HG02981 (cell line): ENCODE results near the gene KCTD19.
"Not testable (repeated sequence)": the region's sequence is repeated elsewhere in the genome, so short reads cannot be mapped to it uniquely, and the experiment has no call there.

ENCODE experiments used
- ATAC-seq: cut with Tn5 transposase; IDR thresholded peaks from one replicate; pipeline ENCODE4 v1.9.1; 2021; ENCODE audit warnings: mild to moderate bottlenecking, moderate library complexity; ENCODE audit not compliant: unreplicated experiment

The KCTD19 gene

DNA sequence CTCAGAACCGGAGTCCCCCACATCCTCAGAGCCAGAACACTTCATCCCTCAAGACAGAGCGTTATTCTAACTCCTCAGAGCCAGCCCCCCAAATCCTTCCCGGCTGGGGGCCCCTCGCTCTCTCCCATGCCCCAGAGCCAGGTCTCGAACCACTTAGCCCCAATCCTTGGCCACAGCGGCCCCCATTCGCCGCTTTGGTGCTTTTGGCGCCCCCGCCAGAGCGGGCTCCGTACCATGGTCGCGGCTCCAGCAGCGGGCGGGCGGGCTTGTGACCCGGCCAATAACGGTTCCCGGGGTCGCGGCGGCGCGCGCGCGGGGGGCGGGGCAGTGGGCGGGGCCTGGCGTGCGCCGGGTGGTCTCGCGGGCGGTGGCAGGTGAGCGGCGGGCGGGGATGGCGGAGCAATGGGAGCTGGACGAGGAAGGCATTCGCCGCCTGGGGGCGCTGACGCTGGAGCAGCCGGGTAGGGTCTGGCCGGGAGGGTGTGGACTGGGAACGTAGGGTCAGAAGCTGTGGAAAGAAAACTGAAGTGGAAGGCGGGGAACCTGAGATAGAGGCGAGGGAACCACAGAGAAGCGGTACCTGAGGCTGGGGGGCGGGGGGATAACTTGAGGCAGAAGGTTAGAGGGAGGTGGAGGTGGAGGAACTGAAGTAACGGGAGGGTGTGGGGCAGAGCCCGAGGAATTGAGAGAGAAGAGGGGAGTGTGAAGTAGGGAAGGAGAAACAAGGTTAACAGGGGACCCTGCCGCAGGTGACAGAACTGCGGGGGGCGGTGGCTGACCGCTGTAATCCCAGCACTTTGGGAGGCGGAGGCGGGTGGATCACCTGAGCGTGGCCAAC is at the start of gene KCTD19, which contains the start of gene LRRC36:
Gene KCTD19 (minus strand): TSS at position 270 of the 838 bp plus-strand sequence. CDS start 34 bp downstream, at position 236.
Gene LRRC36 (plus strand): TSS at position 344 of the 838 bp plus-strand sequence. CDS start 48 bp downstream, at position 392.
- ATAC-seq, result no peak

DNA sequence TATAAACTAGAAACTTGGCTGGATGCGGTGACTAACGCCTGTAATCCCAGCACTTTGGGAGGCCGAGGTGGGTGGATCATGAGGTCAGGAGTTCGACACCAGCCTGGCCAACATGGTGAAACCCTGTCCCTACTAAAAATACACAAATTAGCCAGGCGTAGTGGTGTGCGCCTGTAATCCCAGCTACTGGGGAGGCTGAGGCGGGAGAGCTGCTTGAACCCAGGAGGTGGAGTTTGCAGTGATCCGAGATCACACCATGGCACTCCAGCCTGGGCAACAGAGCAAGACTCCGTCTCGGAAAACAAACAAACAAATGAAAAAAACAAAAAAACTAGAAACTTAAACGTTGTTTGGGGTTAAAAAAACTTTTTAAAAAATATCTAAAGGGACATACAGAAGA is 49.5 kb upstream of the KCTD19 start:
- ATAC-seq, result not testable (repeated sequence)

DNA sequence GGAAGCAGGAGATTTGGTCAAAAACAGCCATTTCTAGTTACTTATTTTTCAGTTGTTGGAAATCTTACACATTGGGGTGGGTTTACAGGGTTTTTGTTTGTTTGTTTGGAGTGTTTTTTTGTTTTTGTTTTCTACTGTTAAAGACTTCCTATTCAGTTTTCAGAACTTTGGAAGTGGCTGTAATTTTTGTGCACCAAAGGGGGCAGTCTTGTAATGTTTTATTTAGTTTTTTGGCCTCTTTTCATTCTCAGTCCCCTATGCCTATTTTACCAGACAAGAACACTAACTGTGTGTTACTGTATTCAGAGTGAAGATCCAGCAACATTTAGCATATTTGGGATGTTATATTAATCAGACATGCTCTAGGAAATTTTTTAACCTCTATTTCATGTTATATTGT is 46.1 kb upstream of the KCTD19 start:
- ATAC-seq, result no peak

DNA sequence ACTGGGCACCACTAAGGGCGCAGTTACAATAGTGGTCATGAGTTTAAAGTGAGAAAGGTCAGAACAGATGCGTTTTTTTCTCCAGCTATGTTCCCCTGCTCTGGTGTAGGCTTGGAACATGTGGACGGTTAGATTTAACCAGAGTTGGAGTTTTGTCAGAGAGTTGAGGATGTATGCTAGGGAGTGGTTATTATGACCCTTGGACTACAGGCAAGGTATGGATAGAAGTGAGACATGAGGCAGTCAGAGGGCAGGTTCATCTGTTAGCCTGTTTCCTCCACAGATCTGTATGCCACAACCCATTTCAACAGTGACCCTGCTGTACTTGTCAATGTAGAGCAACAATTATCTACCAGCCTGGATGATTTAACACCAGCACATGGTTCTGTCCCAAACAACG is 44.1 kb upstream of the KCTD19 start:
- no peak for ATAC-seq

DNA sequence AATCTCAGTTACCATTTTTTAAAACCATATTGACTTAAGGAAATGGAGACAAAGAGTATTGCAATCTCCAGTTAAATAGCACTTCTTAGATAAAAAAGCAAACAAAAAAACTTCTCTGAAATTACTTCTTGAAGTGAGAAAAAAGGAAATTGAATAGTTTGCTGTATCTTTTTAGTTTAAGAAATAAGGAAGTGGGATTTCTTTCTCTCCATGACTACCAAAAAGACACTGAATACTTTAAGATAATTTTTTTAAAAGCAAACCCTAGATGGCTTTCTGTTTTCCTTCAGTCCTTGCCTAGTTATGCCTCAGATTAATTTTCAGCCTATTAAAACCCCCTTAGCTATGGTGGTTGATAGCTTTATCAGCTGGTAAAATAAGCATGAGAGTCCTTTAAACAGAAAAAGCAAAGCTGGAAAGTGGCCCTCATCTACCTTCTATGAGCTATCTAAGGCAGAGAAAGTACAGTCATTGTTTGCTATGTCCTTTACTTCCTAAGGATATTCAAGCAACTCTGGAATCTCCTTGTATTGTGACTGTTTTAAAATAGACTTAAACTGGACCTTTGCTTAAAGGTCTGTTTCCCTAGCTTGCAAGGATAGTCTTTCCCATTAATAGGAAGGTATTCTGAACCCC is 38.2 kb upstream of the KCTD19 start:
- no peak for ATAC-seq

DNA sequence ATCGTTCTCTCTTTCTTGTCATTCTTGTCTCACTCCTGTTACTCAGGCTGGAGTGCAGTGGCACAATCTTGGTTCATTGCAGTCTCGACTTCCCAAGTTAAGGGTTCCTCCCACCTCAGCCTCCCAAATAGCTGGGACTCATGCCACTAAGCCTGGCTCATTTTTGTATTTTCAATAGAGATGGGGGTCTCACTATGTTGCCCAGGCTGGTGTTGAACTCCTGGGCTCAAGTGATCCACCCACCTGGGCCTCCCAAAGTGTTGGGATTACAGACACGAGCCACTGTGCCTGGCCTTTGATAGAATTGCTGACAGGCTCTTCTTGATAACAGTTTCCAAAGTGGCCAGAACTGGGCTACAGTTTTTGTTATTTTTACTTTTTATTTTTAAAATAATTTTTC is 34.5 kb upstream of the KCTD19 start:
- no peak for ATAC-seq

DNA sequence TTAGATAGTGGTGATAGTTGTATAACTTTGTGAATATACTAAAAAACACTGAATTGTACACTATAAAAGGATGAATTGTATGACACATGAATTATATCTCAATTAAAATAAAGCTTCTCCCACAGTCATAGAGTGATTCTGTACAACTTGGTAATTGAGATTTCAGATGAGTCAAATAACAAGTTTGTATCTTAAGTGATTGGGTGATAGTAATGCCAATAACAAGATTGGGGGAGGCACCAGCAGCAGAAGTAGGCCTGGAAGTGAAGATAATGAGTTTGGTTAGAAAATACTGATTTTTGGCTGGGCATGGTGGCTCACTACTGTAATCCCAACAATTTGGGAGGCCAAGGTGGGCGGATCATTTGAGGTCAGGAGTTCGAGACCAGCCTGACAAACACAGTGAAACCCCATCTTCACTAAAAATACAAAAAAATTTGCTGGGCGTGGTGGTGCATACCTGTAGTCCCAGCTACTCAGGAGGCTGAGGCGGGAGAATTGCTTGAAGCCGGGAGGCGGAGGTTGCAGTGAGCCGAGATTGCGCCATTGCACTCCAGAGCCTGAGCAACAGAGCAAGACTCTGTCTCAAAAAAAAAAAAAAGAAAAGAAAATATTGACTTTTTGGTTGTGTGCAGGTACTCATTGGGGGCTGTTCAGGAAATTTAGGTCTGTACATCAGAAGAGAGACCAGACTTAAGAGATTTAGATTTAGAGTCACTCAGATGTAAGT is 33.2 kb upstream of the KCTD19 start:
- ATAC-seq, result not testable (repeated sequence)

DNA sequence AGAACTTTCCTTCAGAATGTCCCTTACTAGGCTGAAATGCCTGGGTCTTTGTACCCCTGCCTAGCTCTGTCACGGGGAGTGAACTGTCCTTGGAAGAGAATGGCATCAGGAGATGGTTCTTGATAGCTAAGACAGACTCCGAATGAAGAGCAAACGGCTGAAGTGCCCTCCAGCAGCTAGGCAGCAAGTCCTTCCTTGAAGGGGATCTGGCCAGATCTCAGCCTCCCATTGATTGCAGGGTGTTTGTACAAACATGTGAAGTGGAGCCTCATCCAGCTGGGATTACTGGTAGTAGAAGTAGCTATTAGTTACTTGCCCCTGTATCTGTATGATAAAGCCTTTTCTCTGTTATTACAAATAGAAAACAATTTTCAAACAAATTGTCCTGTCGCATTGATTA is 31.0 kb upstream of the KCTD19 start:
- ATAC-seq, result no peak

DNA sequence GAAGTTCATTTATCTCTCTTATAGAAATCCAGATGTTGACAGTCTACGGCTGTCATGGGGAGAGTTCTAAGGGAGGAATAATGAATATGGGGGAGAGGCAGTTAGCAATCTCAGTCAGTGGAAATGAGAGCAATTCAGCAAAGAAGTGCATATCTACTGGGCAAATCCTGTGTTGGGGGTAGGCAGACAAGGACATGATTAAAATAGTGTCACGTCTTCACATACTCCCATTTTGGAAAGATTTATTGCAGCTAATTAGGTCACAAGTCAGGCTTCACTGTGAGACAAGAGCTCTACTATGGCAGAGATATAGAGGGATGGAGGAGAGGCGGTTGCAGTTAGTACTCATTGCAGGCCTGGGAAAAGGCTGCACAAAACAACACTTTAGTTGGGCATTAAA is 29.9 kb upstream of the KCTD19 start:
- ATAC-seq, result no peak

DNA sequence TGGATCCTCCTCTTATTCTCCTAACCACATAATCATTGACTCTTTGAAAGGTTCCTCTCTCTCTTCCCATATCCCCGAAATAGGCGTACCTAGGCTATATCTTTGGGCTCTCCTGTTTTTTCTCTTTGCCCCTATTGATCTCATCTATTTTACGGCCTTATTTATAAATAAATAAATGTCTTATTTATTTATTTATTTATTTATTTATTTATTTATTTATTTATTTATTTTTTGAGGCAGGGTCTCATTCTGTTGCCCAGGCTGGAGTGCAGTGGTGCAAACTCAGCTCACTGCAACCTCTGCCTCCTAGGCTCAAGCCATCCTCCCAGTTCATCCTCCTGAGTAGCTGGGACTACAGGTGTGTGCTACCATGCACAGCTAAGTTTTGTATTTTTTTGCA is 25.9 kb upstream of the KCTD19 start:
- ATAC-seq, result not testable (repeated sequence)

DNA sequence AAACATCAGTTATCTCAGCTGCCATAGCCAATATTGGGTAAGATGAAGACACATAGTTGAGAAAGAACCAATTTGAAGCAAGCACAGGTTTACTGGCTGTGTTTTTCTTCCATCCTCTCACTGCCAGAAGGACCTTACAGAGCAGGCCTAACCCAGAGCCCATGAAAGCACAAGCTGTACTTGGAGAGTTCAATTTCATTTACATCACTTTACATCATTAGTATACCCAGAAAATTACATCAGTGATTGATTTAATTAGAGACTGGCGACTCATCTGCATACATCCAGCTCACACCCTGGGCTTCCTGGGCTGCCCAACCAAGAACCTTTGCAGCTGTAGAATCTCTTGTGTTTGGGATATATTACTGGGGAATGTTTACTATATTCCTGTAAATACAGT is 23.8 kb upstream of the KCTD19 start:
- no peak for ATAC-seq

DNA sequence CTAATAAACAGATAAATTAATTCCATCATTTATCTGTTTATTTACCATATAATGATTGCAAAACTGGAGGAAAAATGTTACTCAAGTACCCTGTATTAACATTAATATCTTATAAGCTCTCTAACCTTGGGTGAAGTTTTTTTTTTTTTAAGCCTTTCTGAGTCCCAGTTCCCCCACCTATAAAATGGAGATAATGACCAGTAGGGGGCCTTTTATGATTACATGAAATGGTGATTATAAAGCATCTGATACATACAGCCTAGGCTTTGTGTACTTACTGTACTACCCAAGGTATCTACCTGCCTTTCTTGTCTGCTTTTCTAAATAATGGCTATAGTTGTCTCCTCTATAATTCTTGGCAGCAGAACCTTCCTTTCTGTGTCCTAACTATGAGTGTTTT is 22.6 kb upstream of the KCTD19 start:
- ATAC-seq, result no peak

DNA sequence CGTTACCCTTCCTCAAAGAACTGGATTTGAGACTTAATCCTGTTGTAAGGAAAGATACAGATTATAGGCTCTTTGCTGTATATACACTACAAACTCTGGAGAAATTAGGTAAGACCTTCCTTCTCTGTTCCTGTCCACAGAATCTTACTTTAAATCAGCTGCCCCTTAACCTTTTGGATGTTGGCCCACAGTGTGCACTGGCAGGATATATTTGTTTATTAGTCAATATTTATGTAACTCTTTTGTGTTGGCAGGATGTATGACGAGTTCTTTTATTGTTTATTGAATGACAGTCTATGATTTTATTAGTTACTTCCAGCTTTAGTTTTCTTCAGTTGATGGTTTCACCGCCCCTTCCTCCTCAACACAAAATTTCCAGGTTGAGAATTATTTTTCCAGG is 19.8 kb upstream of the KCTD19 start:
- no peak for ATAC-seq

DNA sequence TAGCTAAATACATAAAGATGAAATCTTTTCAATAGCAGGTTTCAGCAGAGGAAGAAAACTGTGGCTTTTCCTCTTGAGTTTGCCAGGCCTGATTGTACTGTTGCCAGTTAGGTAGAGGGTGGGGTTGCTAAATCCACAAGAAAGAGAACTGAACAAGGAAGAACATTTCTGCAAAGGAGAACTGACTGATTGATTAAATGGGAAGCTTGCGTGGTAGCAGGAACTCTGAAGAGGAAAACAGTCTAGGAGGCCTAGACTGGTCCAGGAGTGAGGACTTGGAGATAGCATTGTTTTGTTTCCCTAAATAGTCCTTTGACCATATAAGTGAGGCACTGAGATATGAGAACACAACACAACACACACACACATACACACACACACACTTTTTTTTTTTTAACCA is 18.9 kb upstream of the KCTD19 start:
- ATAC-seq, result no peak

DNA sequence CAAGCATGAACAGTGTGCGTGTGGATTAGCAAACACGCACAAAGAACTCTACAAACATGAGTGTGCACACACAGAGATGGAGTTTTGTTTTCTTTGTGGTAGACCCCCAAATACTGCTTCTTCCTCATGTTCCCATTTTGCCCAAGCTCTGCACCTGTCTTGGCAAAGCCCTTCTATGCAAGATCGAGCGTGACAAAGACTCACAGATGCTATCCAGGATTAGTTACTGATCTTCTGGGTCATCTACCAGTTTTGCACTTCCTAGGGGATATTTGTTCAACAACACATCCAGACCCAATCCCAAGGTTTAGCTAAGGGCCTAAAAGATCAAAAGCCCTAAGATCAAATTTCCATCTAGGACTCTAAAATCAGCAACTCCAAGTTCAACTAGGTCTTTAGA is 16.1 kb upstream of the KCTD19 start:
- no peak for ATAC-seq

DNA sequence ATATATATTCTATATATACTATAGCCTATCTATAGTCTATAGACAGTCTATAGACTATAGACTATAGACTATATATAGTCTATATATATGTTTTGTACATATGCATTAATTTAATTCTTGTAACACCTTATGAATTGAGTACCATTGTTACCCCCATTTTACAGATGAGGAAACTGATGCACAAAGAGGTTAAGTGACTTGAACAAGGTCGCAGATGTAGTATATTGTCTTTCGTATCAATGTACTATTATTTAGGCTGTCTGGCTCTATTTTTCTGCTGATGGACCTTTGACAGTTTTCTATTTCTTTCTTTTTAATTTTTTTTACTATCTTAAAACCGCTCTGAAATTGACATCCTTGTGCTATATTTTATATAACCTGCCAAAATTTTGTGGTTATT is 14.7 kb upstream of the KCTD19 start:
- ATAC-seq, result no peak

DNA sequence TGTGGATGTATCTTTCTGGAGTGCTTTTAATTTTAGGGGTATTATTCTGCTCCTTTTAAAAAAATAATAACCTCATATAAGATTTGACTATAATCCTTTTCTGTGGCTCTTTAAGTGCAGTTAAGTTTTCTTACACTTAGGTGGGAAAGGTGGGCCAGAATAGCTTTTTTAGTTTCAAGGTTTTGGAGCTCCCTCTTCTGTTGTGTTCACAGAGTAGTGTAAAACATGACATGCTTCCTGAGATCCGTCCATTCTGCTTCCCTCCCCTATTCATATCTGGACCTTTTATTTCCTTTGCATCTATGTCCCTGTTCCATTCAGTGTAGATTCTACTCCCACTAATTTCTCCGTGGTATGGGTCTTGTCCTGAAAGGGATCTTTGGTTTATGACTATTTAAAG is 12.9 kb upstream of the KCTD19 start:
- no peak for ATAC-seq

DNA sequence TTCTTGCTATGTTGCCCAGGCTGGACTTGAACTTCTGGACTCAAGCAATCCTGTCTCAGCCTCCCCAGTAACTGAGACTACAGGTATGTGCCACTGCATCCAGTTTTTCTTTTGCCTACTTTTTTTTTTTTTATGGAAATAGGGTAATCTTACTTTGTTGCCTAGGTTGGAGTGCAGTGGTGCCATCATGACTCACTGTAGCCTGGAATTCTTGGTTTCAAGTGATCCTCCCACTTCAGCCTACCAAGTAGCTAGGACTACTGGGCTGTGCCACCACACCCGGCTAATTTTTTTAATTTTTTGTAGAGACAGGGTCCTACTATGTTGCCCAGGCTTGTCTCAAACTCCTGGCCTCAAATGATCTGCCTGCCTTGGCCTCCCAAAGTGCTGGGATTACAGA is 10.1 kb upstream of the KCTD19 start:
- no peak for ATAC-seq

DNA sequence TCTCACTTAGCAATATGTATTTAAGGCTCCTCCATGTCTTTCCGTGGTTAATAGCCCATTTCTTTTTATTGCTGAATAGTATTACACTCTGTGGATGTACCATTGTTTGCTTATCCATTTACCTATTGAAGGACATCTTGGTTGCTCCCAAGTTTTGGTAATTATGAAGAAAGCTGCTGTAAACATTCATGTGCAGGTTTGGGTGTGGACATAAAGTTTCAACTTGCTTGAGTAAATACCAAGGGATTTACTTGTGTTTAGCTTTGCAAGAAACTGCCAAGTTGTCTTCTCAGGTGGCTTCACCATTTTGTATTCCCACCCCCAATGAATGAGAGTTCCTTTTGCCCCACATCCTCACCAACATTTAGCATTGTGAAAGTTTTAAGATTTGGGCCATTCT is 9.6 kb upstream of the KCTD19 start:
- ATAC-seq, result no peak

DNA sequence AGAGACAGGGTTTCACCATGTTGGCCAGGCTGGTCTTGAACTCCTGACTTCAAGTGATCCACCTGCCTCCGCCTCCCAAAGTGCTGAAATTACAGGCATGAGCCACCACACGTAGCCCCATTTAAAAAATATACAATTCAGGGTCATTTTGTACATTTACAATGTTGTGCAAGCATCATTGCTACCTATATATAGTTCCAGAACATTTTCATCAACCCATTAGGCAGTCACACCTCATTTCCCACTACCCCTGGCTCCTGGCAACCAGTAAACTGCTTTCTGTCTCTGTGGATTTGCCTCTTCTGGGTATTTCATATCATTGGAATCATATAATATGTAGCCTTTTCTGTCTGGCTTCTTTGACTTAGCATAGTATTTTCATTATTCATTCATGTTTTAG is 6.8 kb upstream of the KCTD19 start:
- ATAC-seq, result no peak

DNA sequence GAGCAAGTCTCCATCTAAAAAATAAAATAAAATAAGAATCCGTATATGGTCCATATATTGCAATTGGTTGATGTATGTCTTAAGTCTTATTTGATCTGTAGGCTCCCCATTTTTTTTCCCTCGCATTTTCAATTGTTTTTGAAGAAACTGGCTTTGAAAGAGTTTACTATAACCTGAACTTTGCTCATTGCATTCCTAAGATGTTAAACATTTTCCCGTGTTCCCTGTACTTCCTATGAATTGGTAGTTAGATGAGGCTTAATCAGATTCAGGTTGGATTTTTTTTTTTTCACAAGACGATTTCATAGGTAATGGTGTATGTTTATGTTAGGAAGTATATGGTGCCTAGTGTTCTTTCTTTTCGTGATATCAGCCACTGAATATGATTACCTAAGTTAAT is 3.4 kb upstream of the KCTD19 start:
- ATAC-seq, result no peak

DNA sequence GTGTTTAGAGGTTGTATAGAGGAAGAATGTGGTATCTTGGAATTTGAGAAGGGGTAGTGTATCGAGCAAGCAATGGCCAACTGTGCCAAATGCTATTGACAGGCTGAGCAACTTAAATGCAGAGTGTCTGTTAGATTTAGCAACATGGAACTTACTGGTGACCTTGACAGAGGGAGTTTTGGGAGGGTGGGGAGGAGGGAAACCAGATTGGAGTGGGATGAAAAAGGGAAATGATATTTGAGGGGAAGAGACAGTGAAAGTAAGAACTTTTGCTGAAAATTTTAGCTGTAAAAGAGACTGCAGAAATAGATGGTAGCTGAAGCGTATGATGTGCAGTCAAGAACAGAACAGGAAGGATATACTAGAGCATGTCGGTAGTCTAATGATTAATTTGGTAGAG is 1.2 kb upstream of the KCTD19 start:
- ATAC-seq, result no peak
